Tibial nerve (tissue), 4 donors: ENCODE data around the gene FAM219A. TPM values are rescaled to one million over a fixed set of nuclear protein-coding genes. Genes with fewer than 3 reads are reported as not detected.

Source experiments
- DNase-seq, 2 donors: peaks; one replicate each; pipeline ENCODE4 v3.0.0-alpha.2; 2019; ENCODE audit warnings: low spot score in 2 of 2
- H3K27ac ChIP-seq, 4 donors: fragments of 200-600 bp; sonication (generic) in 3 of 4; one replicate each; pipeline ENCODE4 v1.5.1; 2017 to 2019; ENCODE audit warnings: mild to moderate bottlenecking in 1 of 4
- H3K27me3 ChIP-seq, 2 donors: fragments of 200-600 bp; sonication (generic) in 1 of 2; one replicate each; pipeline versions ENCODE4 v1.5.1 to v1.6.0; 2017 to 2019
- H3K36me3 ChIP-seq, 3 donors: fragments of 200-600 bp; sonication (generic); one replicate each; pipeline ENCODE4 v1.5.1; 2018 to 2019
- H3K4me1 ChIP-seq, 4 donors: fragments of 200-600 bp; sonication (generic) in 3 of 4; one replicate each; pipeline ENCODE4 v1.5.1; 2017 to 2019
- H3K4me3 ChIP-seq, 4 donors: fragments of 200-600 bp; sonication (generic) in 3 of 4; one replicate each; pipeline ENCODE4 v1.5.1; 2017 to 2019; ENCODE audit warnings: mild to moderate bottlenecking in 1 of 4, moderate library complexity in 1 of 4
- H3K9me3 ChIP-seq, 4 donors: fragments of 200-600 bp; sonication (generic) in 3 of 4; one replicate each; pipeline ENCODE4 v1.5.1; 2017 to 2019
- EP300 ChIP-seq, 2 donors: sonication (generic); formaldehyde crosslinking; IDR thresholded peaks; one replicate each; pipeline ENCODE4 v1.6.1; 2017; ENCODE audit warnings: antibody characterized with exemption in 2 of 2, mild to moderate bottlenecking in 1 of 2
- POLR2A ChIP-seq, 2 donors: fragments of 450-650 bp; IDR thresholded peaks; one replicate each; pipeline ENCODE4 v1.6.1; 2017; ENCODE audit warnings: antibody characterized with exemption in 2 of 2, mild to moderate bottlenecking in 2 of 2, moderate library complexity in 2 of 2
- WGBS, 2 donors: methylation state at CpG; one replicate each; pipeline ENCODE4 v1.1.5; 2018; 5-methylcytosine and 5-hydroxymethylcytosine counted together
- total RNA-seq, 4 donors: library from RNA; depleted of rRNA; stranded (reverse); fragments of >200 nt; gene quantifications; one replicate each; pipeline ENCODE4 v1.1.0, GENCODE V29; 2016
- TF ChIP-seq, protein P1 (sequence below), 5 experiments: fragments of 200-600 bp in 3 of 5; fragments of 450-650 bp in 2 of 5; sonication (generic) in 3 of 5; IDR thresholded peaks; one replicate each; pipeline ENCODE4 v1.5.1; 2016 to 2019; ENCODE audit warnings: antibody characterized with exemption in 5 of 5, mild to moderate bottlenecking in 3 of 5, moderate library complexity in 2 of 5

The FAM219A gene
- total RNA-seq, 4 donors from 2014 or later = 8.5 to 15.6 (median 13.6) TPM

DNA sequence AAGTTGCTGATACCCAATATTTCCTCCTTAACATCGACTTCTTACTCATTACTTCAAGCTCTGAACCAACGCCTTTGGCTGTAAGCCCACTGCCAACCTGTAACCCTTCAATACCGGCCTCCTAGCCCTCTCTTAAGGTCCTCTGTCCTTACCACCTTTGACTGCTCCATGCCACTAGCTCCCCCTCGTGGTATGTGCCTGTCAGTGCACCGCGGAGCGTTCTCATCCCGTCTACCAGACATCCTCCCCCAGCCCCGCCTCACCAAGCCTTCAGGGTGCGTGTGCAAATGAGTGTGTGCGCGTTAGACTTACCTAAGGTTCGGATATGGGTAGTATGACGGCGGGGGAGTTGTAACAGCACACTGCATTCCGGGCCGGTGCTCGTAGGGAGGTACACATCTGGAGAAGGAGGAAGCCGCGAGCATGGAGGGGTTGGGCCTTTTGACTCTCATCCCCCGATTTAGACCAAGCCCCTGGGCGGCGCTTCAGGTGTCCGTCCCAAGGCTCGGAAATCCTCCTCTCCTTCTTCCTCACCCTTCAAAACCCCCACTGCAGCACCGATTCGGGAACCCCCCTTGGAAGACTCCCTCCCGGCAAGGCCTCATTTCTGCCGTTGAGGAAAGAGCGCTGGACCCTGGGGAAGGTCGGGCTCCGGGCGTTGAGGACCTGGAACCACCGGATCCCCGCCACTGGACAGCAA is 78.9 kb downstream of the FAM219A start:
- peaks cover 0 to 49% (median 32%) of the 10 kb centered on the region in 4 donors for H3K4me1 ChIP-seq
- 14 to 16% methylated on average over 27 to 35 of the region's 35 CpGs for WGBS, 2 donors
- no peaks in the 10 kb centered on the region for H3K36me3 ChIP-seq
- peak overlapping the region in 1 of 4 donors; percentile 51 for H3K27ac ChIP-seq
- DNase-seq = peak; percentile 77 to 93
- H3K4me3 ChIP-seq = peak overlapping the region in 2 of 4 donors; percentile 60 to 61
- no peaks in the 10 kb centered on the region for H3K27me3 ChIP-seq
- peak in 1 of 2 donors; percentile 34 for TF ChIP-seq EP300 (IDR thresholded peaks at IDR 0.05)
- no peak for TF ChIP-seq POLR2A (IDR thresholded peaks at IDR 0.05)
- TF ChIP-seq, protein P1, sequence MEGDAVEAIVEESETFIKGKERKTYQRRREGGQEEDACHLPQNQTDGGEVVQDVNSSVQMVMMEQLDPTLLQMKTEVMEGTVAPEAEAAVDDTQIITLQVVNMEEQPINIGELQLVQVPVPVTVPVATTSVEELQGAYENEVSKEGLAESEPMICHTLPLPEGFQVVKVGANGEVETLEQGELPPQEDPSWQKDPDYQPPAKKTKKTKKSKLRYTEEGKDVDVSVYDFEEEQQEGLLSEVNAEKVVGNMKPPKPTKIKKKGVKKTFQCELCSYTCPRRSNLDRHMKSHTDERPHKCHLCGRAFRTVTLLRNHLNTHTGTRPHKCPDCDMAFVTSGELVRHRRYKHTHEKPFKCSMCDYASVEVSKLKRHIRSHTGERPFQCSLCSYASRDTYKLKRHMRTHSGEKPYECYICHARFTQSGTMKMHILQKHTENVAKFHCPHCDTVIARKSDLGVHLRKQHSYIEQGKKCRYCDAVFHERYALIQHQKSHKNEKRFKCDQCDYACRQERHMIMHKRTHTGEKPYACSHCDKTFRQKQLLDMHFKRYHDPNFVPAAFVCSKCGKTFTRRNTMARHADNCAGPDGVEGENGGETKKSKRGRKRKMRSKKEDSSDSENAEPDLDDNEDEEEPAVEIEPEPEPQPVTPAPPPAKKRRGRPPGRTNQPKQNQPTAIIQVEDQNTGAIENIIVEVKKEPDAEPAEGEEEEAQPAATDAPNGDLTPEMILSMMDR (IDR thresholded peaks at IDR 0.05) = peak; percentile 94 to 97 (median 96)
- no peaks in the 10 kb centered on the region for H3K9me3 ChIP-seq

DNA sequence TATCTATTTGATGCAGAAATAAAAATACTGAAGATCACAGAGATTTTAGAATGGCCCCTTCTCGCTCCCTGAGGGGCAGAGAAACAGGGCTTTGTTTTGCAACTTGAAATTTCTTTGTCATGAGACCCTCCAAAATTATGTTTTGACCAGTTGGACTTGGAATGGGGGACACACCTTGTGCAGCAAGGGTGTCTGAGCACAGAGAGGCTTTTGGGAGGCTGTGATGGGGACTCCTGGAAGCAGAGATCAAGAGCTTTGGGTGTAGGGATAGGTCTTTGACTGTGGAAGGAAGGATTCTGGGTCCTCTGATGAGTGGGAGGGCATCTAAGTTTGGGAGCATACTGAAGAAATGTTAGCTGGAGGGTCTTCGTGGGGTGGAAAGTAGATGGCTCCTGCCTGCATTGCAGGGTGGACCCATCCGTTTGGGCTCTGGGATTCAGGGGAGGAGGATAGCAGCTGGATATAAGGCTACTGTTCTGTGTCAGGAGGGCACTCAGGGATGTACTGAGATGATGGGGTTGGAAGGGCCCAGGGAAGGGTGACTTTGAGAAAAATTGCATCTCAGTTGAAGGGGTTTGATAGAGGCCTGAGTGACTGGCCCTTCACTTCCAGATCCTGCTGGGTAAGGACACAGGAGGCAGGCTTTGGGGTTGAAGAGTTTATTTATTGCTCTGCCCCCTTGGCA is 79.9 kb downstream of the FAM219A start:
- Histone ChIP-seq H3K27me3 (peaks cover 0 to 1% of the 10 kb centered on the region in 2 donors), H3K36me3 (no peaks in the 10 kb centered on the region), H3K9me3 (no peaks in the 10 kb centered on the region), H3K4me3 (no peak overlapping the region), H3K27ac (no peak overlapping the region), H3K4me1 (peaks cover 0 to 49% (median 32%) of the 10 kb centered on the region in 4 donors)
- TF ChIP-seq, protein P1 (IDR thresholded peaks at IDR 0.05) = no peak
- no peak for TF ChIP-seq POLR2A (IDR thresholded peaks at IDR 0.05)
- no peak for TF ChIP-seq EP300 (IDR thresholded peaks at IDR 0.05)
- 95 to 96% methylated on average over 3 of the region's 3 CpGs for WGBS, 2 donors
- DNase-seq = no peak

DNA sequence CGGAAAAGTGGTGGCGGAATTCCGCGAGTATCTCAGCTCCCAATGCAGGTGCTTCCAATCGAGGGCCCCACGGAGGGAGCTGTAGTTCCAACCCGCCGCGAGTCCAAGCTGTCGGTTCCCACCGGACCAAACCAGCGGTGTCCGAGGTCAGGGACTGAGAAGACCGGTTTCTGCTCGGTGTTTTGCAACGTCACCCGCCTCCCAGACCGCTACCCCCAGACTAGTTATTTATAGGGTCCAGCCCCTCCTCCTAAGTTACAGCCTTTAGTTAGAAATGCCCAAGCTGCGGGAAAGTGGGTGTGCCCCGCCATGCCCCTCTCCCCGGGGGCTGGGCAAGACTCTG is 81.0 kb downstream of the FAM219A start:
- peaks cover 0 to 49% (median 32%) of the 10 kb centered on the region in 4 donors for H3K4me1 ChIP-seq
- DNase-seq = no peak
- peaks cover 0 to 13% of the 10 kb centered on the region in 2 donors for H3K27me3 ChIP-seq
- H3K4me3 ChIP-seq = peak overlapping the region; percentile 42 to 76 (median 62)
- H3K9me3 ChIP-seq = peaks cover 0 to under 1% (median 0%) of the 10 kb centered on the region in 4 donors
- WGBS, 2 donors = 7 to 8% methylated on average over 20 to 21 of the region's 21 CpGs
- H3K27ac ChIP-seq = peak overlapping the region; percentile 23 to 84 (median 76)
- peaks cover 0 to 2% (median 0%) of the 10 kb centered on the region in 3 donors for H3K36me3 ChIP-seq
- TF ChIP-seq POLR2A (IDR thresholded peaks at IDR 0.05) (no peak), EP300 (IDR thresholded peaks at IDR 0.05) (no peak)
- TF ChIP-seq, protein P1 (IDR thresholded peaks at IDR 0.05) = no peak

DNA sequence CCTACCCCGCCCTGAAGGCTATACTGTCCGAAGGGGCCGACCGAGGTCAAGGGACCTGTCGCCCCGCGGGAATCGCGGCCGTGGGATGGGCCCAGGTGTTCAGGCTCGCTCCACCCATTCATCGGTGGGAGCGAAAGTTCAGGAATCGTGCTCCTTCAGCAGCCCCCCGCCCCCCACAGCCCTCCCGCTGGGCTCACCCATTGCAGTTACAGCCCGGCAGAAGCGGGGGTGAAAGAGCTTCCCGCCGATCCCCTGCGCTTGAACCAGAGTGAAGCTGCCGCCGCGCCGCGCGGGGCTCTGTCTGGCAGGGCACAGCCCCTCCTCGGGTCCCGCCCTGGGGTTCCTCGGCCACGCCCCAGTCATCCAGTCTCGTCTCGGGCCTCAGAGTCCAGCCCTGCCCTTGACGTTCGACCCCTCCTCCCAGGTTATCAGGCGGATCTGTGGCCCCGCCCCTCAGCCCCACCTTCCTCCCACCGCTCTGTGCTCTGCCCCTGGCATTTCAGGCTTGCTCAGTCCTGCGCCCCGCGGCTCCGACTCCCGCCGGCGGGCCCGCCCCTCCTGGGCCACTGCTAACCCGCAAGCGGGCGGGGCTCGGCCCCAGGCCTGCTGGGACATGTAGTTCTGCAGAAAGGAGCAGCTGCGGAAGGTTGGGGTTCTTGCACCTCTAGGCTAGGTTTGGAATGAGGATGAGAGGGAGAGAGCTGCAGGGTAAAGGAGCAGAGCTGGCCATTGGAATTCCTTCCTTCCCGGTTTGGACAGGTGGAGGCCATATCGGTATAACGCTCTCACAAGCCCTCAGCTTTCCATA is 81.6 kb downstream of the FAM219A start, which contains the start of gene MYORG:
MYORG (minus strand) TSS at position 303 of the 808 bp plus-strand sequence. CDS start 3,955 bp downstream, outside the sequence.
- H3K4me1 ChIP-seq = peaks cover 0 to 49% (median 32%) of the 10 kb centered on the region in 4 donors
- H3K4me3 ChIP-seq = peak within 1 kb of the TSS; percentile 42 to 76 (median 62)
- H3K27ac ChIP-seq = peak within 1 kb of the TSS; percentile 23 to 84 (median 76)
- WGBS, 2 donors = 0 to 1% methylated on average over 37 to 45 of the region's 54 CpGs
- DNase-seq = peak; percentile 68 to 84
- H3K36me3 ChIP-seq = peaks cover 0 to 8% (median 0%) of the 10 kb centered on the region in 3 donors
- peaks cover 0 to 18% of the 10 kb centered on the region in 2 donors for H3K27me3 ChIP-seq
- TF ChIP-seq, protein P1 (IDR thresholded peaks at IDR 0.05) = no peak
- peak in 1 of 2 donors; percentile 68 for TF ChIP-seq POLR2A (IDR thresholded peaks at IDR 0.05)
- TF ChIP-seq EP300 (IDR thresholded peaks at IDR 0.05) = peak; percentile 61 to 68
- peaks cover 0 to 6% (median 0%) of the 10 kb centered on the region in 4 donors for H3K9me3 ChIP-seq
